GM12865 (cell line): ENCODE measurements around the gene FAM193A.
"Not testable (repeated sequence)": the region's sequence is repeated elsewhere in the genome, so short reads cannot be mapped to it uniquely, and the experiment has no call there.

Source experiments
- DNase-seq: peaks from one replicate; pipeline ENCODE4 v3.0.0; 2010; ENCODE audit warnings: low read depth
- H3K4me3 ChIP-seq: 2 replicates; pipeline ENCODE4 v1.5.1; 2011; ENCODE audit warnings: mild to moderate bottlenecking, low read depth, low read length, control low read depth
- TF ChIP-seq, protein P1 (sequence below): IDR thresholded peaks from 2 replicates; pipeline ENCODE4 v1.5.1; 2011; ENCODE audit warnings: low read length, control low read depth, low read depth, inconsistent platforms; ENCODE audit not compliant: insufficient read depth; ENCODE audit errors: missing control alignments

Gene FAM193A

DNA sequence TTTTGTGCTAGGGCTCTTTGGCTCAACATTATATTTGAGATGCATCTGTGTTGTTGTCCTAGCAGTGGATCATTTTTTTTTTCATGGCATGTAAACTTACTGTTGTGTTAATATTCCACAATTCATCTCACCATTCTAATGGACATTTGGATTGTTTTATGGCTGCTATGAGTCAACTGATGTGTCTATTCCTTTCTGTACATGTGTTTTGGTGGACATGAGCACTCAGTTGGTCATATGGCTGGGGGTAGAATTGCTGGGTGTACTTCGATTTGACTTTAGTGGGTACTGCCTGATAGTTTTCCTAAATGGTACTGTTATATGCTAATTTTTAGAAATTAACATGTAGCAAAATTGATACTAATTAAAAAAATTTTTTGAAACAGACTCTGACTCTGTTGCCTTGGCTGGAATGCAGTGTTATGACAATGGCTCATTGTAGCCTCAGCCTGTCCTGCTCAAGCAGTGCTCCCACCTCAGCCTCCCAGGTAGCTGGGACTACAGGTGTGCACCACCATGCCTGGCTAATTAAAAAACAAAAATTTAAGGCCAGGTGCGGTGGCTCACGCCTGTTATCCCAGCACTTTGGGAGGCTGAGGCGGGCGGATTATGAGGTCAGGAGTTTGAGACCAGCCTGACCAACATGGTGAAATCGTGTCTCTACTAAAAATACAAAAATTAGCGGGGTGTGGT, 9.0 kb downstream of the FAM193A start:
- DNase-seq = no peak
- TF ChIP-seq, protein P1, sequence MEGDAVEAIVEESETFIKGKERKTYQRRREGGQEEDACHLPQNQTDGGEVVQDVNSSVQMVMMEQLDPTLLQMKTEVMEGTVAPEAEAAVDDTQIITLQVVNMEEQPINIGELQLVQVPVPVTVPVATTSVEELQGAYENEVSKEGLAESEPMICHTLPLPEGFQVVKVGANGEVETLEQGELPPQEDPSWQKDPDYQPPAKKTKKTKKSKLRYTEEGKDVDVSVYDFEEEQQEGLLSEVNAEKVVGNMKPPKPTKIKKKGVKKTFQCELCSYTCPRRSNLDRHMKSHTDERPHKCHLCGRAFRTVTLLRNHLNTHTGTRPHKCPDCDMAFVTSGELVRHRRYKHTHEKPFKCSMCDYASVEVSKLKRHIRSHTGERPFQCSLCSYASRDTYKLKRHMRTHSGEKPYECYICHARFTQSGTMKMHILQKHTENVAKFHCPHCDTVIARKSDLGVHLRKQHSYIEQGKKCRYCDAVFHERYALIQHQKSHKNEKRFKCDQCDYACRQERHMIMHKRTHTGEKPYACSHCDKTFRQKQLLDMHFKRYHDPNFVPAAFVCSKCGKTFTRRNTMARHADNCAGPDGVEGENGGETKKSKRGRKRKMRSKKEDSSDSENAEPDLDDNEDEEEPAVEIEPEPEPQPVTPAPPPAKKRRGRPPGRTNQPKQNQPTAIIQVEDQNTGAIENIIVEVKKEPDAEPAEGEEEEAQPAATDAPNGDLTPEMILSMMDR = no peak
- no peak overlapping the region for H3K4me3 ChIP-seq

DNA sequence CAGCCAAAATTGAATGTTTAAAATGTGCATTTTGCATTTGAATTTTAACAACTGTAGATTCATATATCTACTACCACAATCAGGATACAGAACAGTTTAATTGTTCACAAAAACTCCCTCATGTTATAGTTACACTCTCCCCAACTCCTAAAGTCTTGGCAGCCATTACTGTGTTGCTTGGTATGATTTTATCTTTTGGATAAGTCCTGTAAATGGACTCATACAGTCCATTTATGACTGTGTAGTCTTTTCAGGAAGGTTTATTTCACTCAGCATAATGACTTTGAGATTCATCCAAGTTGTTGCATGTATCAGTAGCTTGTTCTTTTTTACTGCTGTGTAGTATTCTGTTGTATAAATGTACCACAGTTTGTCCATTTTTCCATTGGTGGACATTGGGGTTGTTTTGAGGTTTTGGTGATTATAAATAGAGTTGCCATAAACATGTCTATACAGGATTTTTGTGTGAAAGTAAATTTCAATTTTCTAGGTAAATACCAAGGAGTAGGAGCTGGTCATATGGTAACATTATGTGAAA, 9.9 kb downstream of the FAM193A start:
- no peak overlapping the region for H3K4me3 ChIP-seq
- DNase-seq = no peak
- TF ChIP-seq, protein P1 = no peak

DNA sequence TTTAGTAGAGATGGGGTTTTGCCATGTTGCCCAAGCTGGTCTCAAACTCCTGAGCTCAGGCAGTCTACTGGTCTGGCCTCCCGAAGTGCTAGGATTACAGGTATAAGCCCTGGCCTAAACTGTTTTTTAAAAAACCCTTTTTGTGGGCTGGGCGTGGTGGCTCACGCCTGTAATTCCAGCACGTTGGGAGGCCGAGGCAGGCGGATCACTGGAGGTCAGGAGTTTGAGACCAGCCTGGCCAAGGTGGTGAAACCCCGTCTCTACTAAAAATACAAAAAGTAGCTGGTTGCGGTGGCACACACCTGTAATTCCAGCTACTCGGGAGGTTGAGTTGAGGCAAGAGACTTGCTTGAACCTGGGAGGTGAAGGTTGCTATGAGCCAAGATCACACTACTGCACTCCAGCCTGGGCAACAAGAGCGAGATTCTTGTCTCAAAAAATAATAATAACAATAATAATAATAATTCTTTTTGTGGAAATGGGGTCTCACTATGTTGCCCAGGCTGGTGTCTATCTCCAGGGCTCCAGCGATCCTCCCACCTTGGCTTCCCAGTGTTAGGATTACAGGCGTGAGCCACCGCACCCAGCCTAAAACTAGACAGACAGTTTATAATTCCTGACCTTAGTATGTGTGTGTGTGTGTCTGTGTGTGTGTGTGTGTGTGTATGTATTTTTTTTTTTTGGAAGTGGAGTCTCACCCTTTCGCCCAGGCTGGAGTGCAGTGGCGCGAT, 10.7 kb downstream of the FAM193A start:
- H3K4me3 ChIP-seq, DNase-seq: not testable (repeated sequence)

DNA sequence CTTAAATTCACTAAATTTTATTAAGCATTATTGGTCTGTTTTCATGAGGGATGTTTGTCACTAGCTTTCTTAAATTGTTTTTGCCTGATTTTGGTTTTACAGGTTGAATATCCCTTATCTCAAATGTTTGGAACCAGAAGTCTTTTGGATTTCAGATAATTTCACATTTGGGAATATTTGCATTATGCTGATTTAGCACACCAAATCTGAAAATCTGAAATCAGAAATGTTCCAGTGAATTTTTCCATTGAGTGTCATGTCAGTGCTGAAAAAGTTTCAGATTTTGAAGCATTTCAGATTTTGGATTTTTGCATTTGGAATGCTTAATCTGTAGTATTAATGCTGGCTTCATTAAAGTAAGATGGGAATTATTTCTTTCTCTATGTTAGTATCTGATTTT, 14.7 kb downstream of the FAM193A start:
- TF ChIP-seq, protein P1 = no peak
- no peak for DNase-seq
- no peak overlapping the region for H3K4me3 ChIP-seq

DNA sequence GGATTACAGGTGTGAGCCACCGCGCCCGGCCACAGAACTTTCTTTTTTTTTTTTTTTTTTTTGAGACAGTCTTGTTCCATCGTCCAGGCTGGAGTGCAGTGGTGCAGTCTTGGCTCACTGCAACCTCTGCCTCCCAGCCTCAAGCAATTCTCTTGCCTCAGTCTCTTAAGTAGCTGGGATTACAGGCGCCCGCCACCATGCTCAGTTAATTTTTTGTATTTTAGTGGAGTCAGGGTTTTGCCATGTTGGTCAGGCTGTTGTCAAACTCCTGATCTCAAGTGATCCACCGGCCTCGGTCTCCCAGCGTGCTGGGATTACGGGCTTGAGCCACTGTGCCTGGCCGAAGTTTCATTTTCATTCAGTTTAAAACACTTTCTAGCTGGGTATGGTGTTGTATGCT, 16.4 kb downstream of the FAM193A start:
- H3K4me3 ChIP-seq = no peak overlapping the region
- TF ChIP-seq, protein P1 = no peak
- no peak for DNase-seq

DNA sequence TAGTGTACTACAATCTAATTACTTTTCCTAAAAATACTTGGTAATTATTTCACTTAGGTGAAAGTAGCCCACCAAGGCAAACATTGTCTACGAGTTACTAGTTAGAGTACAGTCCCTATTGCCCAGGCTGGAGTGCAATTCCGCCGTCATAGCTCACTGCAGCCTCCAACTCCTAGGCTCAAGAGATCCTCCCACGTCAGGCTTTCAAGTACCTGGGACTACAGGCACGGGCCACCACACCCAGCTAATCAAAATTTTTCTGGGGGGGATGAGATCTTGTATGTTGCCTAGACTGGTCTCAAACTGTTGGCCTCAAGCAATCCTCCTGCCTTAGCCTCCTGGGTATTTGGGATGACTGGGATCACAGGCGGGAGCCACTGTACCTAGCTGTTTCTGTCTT, 21.9 kb downstream of the FAM193A start:
- DNase-seq = no peak
- TF ChIP-seq, protein P1 = no peak
- no peak overlapping the region for H3K4me3 ChIP-seq

DNA sequence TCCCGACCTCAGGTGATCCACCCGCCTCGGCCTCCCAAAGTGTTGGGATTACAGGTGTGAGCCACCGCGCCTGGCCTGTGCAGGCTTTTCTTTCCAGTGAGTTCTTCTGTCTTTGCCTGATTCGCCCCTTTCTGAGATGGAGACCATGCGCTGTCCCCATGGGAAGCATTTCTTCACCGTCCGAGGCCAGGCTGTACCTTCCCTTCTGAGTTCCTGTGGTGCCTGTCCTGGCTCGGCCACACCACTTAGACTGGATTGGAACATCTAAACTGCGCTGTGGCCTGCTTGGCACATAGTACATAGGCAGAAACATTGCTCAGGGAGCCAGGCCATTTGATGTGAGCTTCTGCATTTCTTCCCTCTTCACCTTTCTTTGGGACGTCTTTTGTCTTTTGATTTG, 23.7 kb downstream of the FAM193A start:
- TF ChIP-seq, protein P1 = no peak
- no peak for DNase-seq
- no peak overlapping the region for H3K4me3 ChIP-seq
